ENCODE results near the gene CD200R1L.

CD200R1L gene

GRCh38 chr3:112786881-112787579, 59.6 kb downstream of the CD200R1L start:
- no peak for DNase-seq (ENCODE audit: low read depth)

- DNase-seq (ENCODE audit: low read depth), result no peak
These were observed 60.6 kb downstream of the CD200R1L start for GRCh38 chr3:112786002-112786590.

- DNase-seq (ENCODE audit: low read depth), result no peak
These were observed 61.2 kb downstream of the CD200R1L start for GRCh38 chr3:112785321-112786001.

- no peak for DNase-seq (ENCODE audit: low read depth)
These were observed 64.2 kb downstream of the CD200R1L start for GRCh38 chr3:112782491-112782890.

GRCh38 chr3:112781599-112781998, 65.1 kb downstream of the CD200R1L start:
- no peak for DNase-seq (ENCODE audit: low read depth)

GRCh38 chr3:112779558-112780480, 66.8 kb downstream of the CD200R1L start:
- DNase-seq (ENCODE audit: low read depth), result no peak

GRCh38 chr3:112779011-112779410, 67.7 kb downstream of the CD200R1L start:
- no peak for DNase-seq (ENCODE audit: low read depth)

GRCh38 chr3:112778353-112778948, 68.2 kb downstream of the CD200R1L start:
- no peak for DNase-seq (ENCODE audit: low read depth)

GRCh38 chr3:112777811-112778210, 68.9 kb downstream of the CD200R1L start:
- no peak for DNase-seq (ENCODE audit: low read depth)

- DNase-seq (ENCODE audit: low read depth), result no peak
These were observed 69.8 kb downstream of the CD200R1L start for GRCh38 chr3:112776836-112777235.

- DNase-seq (ENCODE audit: low read depth), result no peak
These were observed 70.7 kb downstream of the CD200R1L start for GRCh38 chr3:112776000-112776399.

- no peak for DNase-seq (ENCODE audit: low read depth)
These were observed 71.5 kb downstream of the CD200R1L start for GRCh38 chr3:112775011-112775742.

GRCh38 chr3:112774293-112774926, 72.3 kb downstream of the CD200R1L start:
- DNase-seq (ENCODE audit: low read depth), result no peak

GRCh38 chr3:112773864-112774263, 72.8 kb downstream of the CD200R1L start:
- no peak for DNase-seq (ENCODE audit: low read depth)

- no peak for DNase-seq (ENCODE audit: low read depth)
These were observed 75.7 kb downstream of the CD200R1L start for GRCh38 chr3:112770951-112771350.

- peak; percentile 6 for DNase-seq (ENCODE audit: low read depth)
These were observed 76.5 kb downstream of the CD200R1L start for GRCh38 chr3:112770032-112770626.

- DNase-seq (ENCODE audit: low read depth), result no peak
These were observed 77.2 kb downstream of the CD200R1L start for GRCh38 chr3:112769286-112769978.

- no peak for DNase-seq (ENCODE audit: low read depth)
These were observed 78.9 kb downstream of the CD200R1L start for GRCh38 chr3:112767777-112768176.

- no peak for DNase-seq (ENCODE audit: low read depth)
These were observed 79.5 kb downstream of the CD200R1L start for GRCh38 chr3:112767177-112767576.

Data from stimulated activated CD8-positive, alpha-beta memory T cell treated with anti-CD3 and anti-CD28 coated beads, Interleukin-15, amount 100 ng/mL, for 24 hours (primary cell).